WTC11 (cell line): ENCODE results near the gene MYG1. TPM values are rescaled to one million over a fixed set of nuclear protein-coding genes. Genes with fewer than 3 reads are reported as not detected.

Source experiments
- ATAC-seq: fragments of 200-7000 bp; cut with Tn5 transposase; 2 replicates; pipeline ENCODE4 v1.10.0; 2021; ENCODE audit warnings: mild to moderate bottlenecking, moderate library complexity
- CTCF ChIA-PET: fragments of 300-600 bp; sonication (Branson Sonifier 250); formaldehyde crosslinking; loops from one replicate; lab custom pipeline; 2021; ENCODE audit warnings: antibody characterized with exemption; lab: Charles Lee
- POLR2A ChIA-PET: fragments of 350-600 bp; sonication (Branson Sonifier 250); formaldehyde crosslinking; loops from one replicate; lab custom pipeline; 2021; ENCODE audit warnings: antibody characterized with exemption; lab: Charles Lee
- DNase-seq: peaks from one replicate; pipeline ENCODE4 v3.0.0; 2021; ENCODE audit warnings: low spot score
- H3K27ac Mint-ChIP-seq: 2 replicates; pipeline ENCODE4 v1.8.0; 2021; ENCODE audit warnings: mixed read lengths
- H3K27me3 Mint-ChIP-seq: 2 replicates; pipeline ENCODE4 v1.8.0; 2021; ENCODE audit warnings: low read depth, mild to moderate bottlenecking, moderate library complexity, mixed read lengths
- H3K36me3 Mint-ChIP-seq: 2 replicates; pipeline ENCODE4 v1.8.0; 2021; ENCODE audit warnings: mixed read lengths
- H3K4me1 Mint-ChIP-seq: 2 replicates; pipeline ENCODE4 v1.8.0; 2022; ENCODE audit warnings: mixed read lengths
- H3K4me3 Mint-ChIP-seq: 2 replicates; pipeline ENCODE4 v1.8.0; 2021; ENCODE audit warnings: mild to moderate bottlenecking, moderate library complexity, mixed read lengths
- H3K9me3 Mint-ChIP-seq: 2 replicates; pipeline ENCODE4 v1.8.0; 2021; ENCODE audit warnings: mixed read lengths
- CTCF ChIP-seq: fragments of 200-600 bp; IDR thresholded peaks from 2 replicates; pipeline ENCODE4 v1.8.0; 2022; ENCODE audit warnings: antibody characterized with exemption
- E2F1 ChIP-seq: sonication (generic); formaldehyde crosslinking; IDR thresholded peaks from 2 replicates; pipeline ENCODE4 v1.8.0; 2022; ENCODE audit warnings: mild to moderate bottlenecking, missing genetic modification reagents
- ELF4 ChIP-seq: sonication (generic); formaldehyde crosslinking; IDR thresholded peaks from 2 replicates; pipeline ENCODE4 v1.8.1; 2022; ENCODE audit warnings: low read depth, mild to moderate bottlenecking, moderate library complexity, missing genetic modification reagents
- GRHL2 ChIP-seq: fragments of 250-450 bp; sonication (Bioruptor Pico); IDR thresholded peaks from 2 replicates; pipeline ENCODE4 v1.8.0; 2022; ENCODE audit warnings: mild to moderate bottlenecking, moderate library complexity; ENCODE audit not compliant: insufficient replicate concordance, severe bottlenecking
- JUN ChIP-seq: sonication (generic); formaldehyde crosslinking; IDR thresholded peaks from 2 replicates; pipeline ENCODE4 v1.8.0; 2023; ENCODE audit warnings: mild to moderate bottlenecking, missing genetic modification reagents
- MXD4 ChIP-seq: fragments of 250-450 bp; sonication (Bioruptor Pico); IDR thresholded peaks from 2 replicates; pipeline ENCODE4 v1.8.0; 2021; ENCODE audit warnings: mild to moderate bottlenecking, moderate library complexity, borderline replicate concordance
- NFE2L1 ChIP-seq: sonication (generic); formaldehyde crosslinking; IDR thresholded peaks from 2 replicates; pipeline ENCODE4 v1.8.1; 2023; ENCODE audit warnings: missing genetic modification reagents
- OVOL2 ChIP-seq: fragments of 250-450 bp; sonication (Bioruptor Pico); IDR thresholded peaks from 2 replicates; pipeline ENCODE4 v1.9.0; 2021; ENCODE audit warnings: mild to moderate bottlenecking, borderline replicate concordance
- SMAD3 ChIP-seq: sonication (generic); formaldehyde crosslinking; IDR thresholded peaks from 2 replicates; pipeline ENCODE4 v1.8.0; 2022; ENCODE audit warnings: missing genetic modification reagents, mild to moderate bottlenecking, borderline replicate concordance
- ZBTB21 ChIP-seq: sonication (generic); formaldehyde crosslinking; IDR thresholded peaks from 2 replicates; pipeline ENCODE4 v1.8.1; 2023; ENCODE audit warnings: mild to moderate bottlenecking, missing genetic modification reagents, borderline replicate concordance
- ZNF232 ChIP-seq: sonication (generic); formaldehyde crosslinking; IDR thresholded peaks from 2 replicates; pipeline ENCODE4 v1.8.0; 2022; ENCODE audit warnings: mild to moderate bottlenecking, missing genetic modification reagents
- ZNF263 ChIP-seq: sonication (generic); formaldehyde crosslinking; IDR thresholded peaks from 2 replicates; pipeline ENCODE4 v1.8.1; 2022; ENCODE audit warnings: low read depth, mild to moderate bottlenecking, moderate library complexity, missing genetic modification reagents
- ZNF416 ChIP-seq: fragments of 250-450 bp; sonication (Bioruptor Pico); IDR thresholded peaks from 2 replicates; pipeline ENCODE4 v1.9.0; 2021; ENCODE audit warnings: mild to moderate bottlenecking, inconsistent platforms
- ZNF671 ChIP-seq: fragments of 250-450 bp; sonication (Bioruptor Pico); IDR thresholded peaks from 2 replicates; pipeline ENCODE4 v1.8.0; 2021; ENCODE audit warnings: mild to moderate bottlenecking
- total RNA-seq: library from RNA; stranded (reverse); gene quantifications from 3 replicates; pipeline ENCODE4 v1.2.3, GENCODE V29; 2021
- TF ChIP-seq, protein P1 (sequence below): sonication (generic); formaldehyde crosslinking; IDR thresholded peaks from 2 replicates; pipeline ENCODE4 v1.8.0; 2022; ENCODE audit warnings: mild to moderate bottlenecking, missing genetic modification reagents
- TF ChIP-seq, protein P2 (sequence below): sonication (generic); formaldehyde crosslinking; IDR thresholded peaks from 2 replicates; pipeline ENCODE4 v1.8.1; 2023; ENCODE audit warnings: mild to moderate bottlenecking, missing genetic modification reagents, moderate library complexity
- TF ChIP-seq, protein P3 (sequence below): sonication (generic); formaldehyde crosslinking; IDR thresholded peaks from 2 replicates; pipeline ENCODE4 v1.8.1; 2023; ENCODE audit warnings: mild to moderate bottlenecking, missing genetic modification reagents, borderline replicate concordance

Gene MYG1
- total RNA-seq, 1 experiment from 2014 or later: 93.1 TPM

DNA sequence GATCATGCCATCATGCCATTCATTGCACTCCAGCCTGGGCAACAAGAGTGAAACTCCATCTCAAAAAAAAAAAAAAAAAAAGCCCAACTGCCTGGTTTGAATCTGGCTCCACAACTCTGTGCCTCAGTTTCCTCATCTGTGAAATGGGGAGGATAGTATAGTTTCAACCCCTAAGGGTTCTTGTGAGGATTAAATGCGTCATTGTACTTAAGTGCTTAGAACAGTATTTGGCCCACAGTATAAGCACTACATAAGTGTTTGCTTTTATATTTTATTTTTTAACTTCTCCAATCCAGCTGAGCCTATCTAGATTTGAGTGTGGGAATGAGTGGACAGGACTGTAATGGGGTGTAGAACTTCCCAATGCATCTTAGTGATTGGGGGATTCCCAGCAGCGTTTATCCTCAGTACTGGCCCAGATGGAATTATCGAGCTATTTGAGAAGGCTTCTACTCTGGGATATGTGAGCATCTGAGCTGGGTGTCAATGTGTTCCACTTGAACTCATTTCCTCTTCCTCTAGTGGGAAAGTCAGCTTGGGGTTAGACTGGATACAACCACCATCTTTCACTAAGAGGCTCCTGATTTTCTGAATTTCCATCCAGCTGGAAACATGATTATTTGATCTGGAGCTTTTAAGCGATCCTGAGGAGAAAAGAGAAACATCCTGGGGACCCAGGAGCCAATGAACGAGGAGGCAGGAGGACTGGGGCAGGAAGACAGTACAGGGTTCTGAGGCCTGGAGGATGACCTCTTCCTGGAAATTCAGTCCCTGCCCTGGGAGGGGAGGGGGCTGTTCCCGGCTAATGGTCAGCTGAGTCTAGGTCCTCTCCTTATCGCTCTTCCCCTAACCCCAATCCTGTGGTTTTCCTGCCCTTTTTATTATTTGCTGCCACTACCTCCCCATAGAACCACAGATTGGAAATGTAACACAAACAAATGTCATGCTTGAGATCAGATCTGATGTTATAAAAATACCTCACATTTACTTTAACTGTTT, 40.7 kb upstream of the MYG1 start:
- TF ChIP-seq, protein P1, sequence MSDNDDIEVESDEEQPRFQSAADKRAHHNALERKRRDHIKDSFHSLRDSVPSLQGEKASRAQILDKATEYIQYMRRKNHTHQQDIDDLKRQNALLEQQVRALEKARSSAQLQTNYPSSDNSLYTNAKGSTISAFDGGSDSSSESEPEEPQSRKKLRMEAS (CRISPR knock-in tag): no peak
- TF ChIP-seq ZNF263 (CRISPR knock-in tag) (no peak), MXD4 (CRISPR knock-in tag) (no peak), ZNF416 (CRISPR knock-in tag) (no peak), E2F1 (no peak), SMAD3 (no peak), OVOL2 (CRISPR knock-in tag) (no peak), ZNF232 (CRISPR knock-in tag) (no peak), JUN (no peak), GRHL2 (no peak), ELF4 (CRISPR knock-in tag) (no peak), NFE2L1 (CRISPR knock-in tag) (no peak), ZBTB21 (CRISPR knock-in tag) (no peak), CTCF (no peak), ZNF671 (no peak)
- TF ChIP-seq, protein P2, sequence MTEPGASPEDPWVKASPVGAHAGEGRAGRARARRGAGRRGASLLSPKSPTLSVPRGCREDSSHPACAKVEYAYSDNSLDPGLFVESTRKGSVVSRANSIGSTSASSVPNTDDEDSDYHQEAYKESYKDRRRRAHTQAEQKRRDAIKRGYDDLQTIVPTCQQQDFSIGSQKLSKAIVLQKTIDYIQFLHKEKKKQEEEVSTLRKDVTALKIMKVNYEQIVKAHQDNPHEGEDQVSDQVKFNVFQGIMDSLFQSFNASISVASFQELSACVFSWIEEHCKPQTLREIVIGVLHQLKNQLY (CRISPR knock-in tag): no peak
- TF ChIP-seq, protein P3, sequence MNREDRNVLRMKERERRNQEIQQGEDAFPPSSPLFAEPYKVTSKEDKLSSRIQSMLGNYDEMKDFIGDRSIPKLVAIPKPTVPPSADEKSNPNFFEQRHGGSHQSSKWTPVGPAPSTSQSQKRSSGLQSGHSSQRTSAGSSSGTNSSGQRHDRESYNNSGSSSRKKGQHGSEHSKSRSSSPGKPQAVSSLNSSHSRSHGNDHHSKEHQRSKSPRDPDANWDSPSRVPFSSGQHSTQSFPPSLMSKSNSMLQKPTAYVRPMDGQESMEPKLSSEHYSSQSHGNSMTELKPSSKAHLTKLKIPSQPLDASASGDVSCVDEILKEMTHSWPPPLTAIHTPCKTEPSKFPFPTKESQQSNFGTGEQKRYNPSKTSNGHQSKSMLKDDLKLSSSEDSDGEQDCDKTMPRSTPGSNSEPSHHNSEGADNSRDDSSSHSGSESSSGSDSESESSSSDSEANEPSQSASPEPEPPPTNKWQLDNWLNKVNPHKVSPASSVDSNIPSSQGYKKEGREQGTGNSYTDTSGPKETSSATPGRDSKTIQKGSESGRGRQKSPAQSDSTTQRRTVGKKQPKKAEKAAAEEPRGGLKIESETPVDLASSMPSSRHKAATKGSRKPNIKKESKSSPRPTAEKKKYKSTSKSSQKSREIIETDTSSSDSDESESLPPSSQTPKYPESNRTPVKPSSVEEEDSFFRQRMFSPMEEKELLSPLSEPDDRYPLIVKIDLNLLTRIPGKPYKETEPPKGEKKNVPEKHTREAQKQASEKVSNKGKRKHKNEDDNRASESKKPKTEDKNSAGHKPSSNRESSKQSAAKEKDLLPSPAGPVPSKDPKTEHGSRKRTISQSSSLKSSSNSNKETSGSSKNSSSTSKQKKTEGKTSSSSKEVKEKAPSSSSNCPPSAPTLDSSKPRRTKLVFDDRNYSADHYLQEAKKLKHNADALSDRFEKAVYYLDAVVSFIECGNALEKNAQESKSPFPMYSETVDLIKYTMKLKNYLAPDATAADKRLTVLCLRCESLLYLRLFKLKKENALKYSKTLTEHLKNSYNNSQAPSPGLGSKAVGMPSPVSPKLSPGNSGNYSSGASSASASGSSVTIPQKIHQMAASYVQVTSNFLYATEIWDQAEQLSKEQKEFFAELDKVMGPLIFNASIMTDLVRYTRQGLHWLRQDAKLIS (CRISPR knock-in tag): no peak
- H3K36me3 Mint-ChIP-seq: no peaks in the 10 kb centered on the region
- H3K27me3 Mint-ChIP-seq: no peaks in the 10 kb centered on the region
- DNase-seq (no peak), ATAC-seq (no peak)
- no peak overlapping the region for H3K4me3 Mint-ChIP-seq
- H3K27ac Mint-ChIP-seq: no peak overlapping the region
- POLR2A ChIA-PET: interaction anchor here (0.6 kb wide), 1 partner anchor 57 kb away, joined by 3 read pairs; no protein-coding TSS in a partner anchor
- no peaks in the 10 kb centered on the region for H3K9me3 Mint-ChIP-seq
- H3K4me1 Mint-ChIP-seq: no peaks in the 10 kb centered on the region
- CTCF ChIA-PET: interaction anchor here (0.6 to 12.6 kb wide), 8 partner anchors 9 to 193 kb away, joined by 3 to 188 read pairs (median 5); partner anchors contain the start of genes AAAS and ESPL1
